AG04450 (cell line): Measurements from ENCODE around the gene ENTPD6. TPM values are rescaled to one million over a fixed set of nuclear protein-coding genes. Genes with fewer than 3 reads are reported as not detected.

ENCODE experiments used
- CTCF ChIA-PET: fragments of 300-600, 350-600 bp; formaldehyde crosslinking; extraction: SDS; loops from one replicate; lab custom pipeline; 2022; ENCODE audit warnings: antibody characterized with exemption, inconsistent platforms; lab: Charles Lee
- POLR2A ChIA-PET: fragments of 350-600 bp; formaldehyde crosslinking; extraction: SDS; loops from one replicate; lab custom pipeline; 2021; ENCODE audit warnings: antibody characterized with exemption, inconsistent platforms; lab: Yijun Ruan, JAX
- DNase-seq: peaks from one replicate; pipeline ENCODE4 v3.0.0-alpha.2; 2011; ENCODE audit warnings: low read depth, low spot score
- H3K27ac ChIP-seq: one replicate; pipeline ENCODE4 v1.5.1; 2012; ENCODE audit warnings: low read depth, low read length, control low read depth
- H3K27me3 ChIP-seq: one replicate; pipeline ENCODE4 v1.6.0; 2012; ENCODE audit warnings: low read length; ENCODE audit not compliant: control insufficient read depth, insufficient read depth
- H3K4me3 ChIP-seq: 2 replicates; pipeline ENCODE4 v1.5.1; 2011; ENCODE audit warnings: mild to moderate bottlenecking, low read depth, low read length, control low read depth
- H3K9me3 ChIP-seq: 2 replicates; pipeline ENCODE4 v1.5.1; 2012; ENCODE audit warnings: low read length; ENCODE audit not compliant: control insufficient read depth, insufficient read depth
- polyA minus RNA-seq: library from RNA; depleted of rRNA, polyadenylated mRNA; stranded (reverse); fragments of >200 nt; gene quantifications from 2 replicates; pipeline ENCODE4 v1.2.3, GENCODE V29; 2011; rRNA and poly(A)+ RNA removed
- polyA plus RNA-seq: library from polyadenylated mRNA; depleted of rRNA; stranded (reverse); fragments of >200 nt; gene quantifications from 2 replicates; pipeline ENCODE4 v1.2.3, GENCODE V29; 2011; rRNA removed
- TF ChIP-seq, protein P1 (sequence below): IDR thresholded peaks from 2 replicates; pipeline ENCODE4 v1.5.1; 2011; ENCODE audit warnings: low read depth, low read length, control low read depth, inconsistent platforms

ENTPD6 gene
- 39.9 and 51.4 TPM in 2 replicates for polyA plus RNA-seq
- polyA minus RNA-seq: 34.2 and 39.9 TPM in 2 replicates

DNA sequence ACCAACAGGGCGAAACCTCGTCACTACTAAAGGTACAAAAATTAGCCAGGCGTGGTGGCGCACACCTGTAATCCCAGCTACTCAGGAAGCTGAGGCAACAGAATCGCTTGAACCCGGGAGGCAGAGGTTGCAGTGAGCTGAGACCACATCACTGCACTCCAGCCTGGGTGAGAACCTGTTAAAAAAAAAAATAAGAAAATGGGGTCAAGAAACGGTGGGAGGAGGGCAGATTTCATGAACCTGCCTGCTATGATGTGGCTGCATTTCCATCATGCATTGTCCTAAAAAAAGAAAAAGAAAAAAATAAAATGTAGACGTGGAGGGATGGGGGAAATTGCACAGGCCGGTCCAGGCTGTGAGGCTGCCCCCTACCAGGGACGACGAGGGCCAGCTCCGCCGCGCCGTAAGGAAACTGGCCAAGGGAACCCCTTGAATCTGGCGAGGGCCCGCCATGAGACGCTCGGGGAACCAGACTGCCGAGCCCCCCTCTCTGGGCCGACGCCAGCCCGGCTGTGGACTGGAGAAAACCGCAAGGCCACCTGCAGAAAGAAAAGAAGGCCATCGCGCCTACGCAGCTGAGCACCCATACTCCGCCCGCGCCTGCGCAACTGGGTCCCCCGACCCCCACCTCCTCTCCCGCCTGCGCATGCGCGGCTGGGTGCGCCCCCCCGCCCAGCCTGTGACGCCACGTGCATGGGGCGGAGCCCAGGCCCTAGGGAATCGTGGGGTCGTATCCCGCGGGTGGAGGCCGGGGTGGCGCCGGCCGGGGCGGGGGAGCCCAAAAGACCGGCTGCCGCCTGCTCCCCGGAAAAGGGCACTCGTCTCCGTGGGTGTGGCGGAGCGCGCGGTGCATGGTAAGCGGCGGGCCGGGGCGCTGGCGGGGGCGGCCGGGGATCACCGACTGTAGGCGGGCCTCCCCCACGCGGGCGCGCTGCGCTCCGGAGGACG, at the start of gene ENTPD6:
Gene ENTPD6 (plus strand): TSS at position 699 of the 948 bp plus-strand sequence. CDS start 10,825 bp downstream, outside the sequence.
- peak within 1 kb of the TSS; percentile 92 for H3K4me3 ChIP-seq
- CTCF ChIA-PET: interaction anchor here (1.9 kb wide), 1 partner anchor 203 kb away, joined by 6 read pairs; no protein-coding TSS in a partner anchor
- peak within 1 kb of the TSS; percentile 61 for H3K27ac ChIP-seq
- POLR2A ChIA-PET: interaction anchor here (0.8 to 1.2 kb wide), 5 partner anchors 17 to 56 kb away, joined by 3 to 5 read pairs (median 4); partner anchors contain the start of gene PYGB
- TF ChIP-seq, protein P1, sequence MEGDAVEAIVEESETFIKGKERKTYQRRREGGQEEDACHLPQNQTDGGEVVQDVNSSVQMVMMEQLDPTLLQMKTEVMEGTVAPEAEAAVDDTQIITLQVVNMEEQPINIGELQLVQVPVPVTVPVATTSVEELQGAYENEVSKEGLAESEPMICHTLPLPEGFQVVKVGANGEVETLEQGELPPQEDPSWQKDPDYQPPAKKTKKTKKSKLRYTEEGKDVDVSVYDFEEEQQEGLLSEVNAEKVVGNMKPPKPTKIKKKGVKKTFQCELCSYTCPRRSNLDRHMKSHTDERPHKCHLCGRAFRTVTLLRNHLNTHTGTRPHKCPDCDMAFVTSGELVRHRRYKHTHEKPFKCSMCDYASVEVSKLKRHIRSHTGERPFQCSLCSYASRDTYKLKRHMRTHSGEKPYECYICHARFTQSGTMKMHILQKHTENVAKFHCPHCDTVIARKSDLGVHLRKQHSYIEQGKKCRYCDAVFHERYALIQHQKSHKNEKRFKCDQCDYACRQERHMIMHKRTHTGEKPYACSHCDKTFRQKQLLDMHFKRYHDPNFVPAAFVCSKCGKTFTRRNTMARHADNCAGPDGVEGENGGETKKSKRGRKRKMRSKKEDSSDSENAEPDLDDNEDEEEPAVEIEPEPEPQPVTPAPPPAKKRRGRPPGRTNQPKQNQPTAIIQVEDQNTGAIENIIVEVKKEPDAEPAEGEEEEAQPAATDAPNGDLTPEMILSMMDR: peak; percentile 34; the same call in 1 of the 2 replicates
- DNase-seq: peak; percentile 64
- H3K9me3 ChIP-seq: peaks cover 7% of the 10 kb centered on the region
- peaks cover 13% of the 10 kb centered on the region for H3K27me3 ChIP-seq

DNA sequence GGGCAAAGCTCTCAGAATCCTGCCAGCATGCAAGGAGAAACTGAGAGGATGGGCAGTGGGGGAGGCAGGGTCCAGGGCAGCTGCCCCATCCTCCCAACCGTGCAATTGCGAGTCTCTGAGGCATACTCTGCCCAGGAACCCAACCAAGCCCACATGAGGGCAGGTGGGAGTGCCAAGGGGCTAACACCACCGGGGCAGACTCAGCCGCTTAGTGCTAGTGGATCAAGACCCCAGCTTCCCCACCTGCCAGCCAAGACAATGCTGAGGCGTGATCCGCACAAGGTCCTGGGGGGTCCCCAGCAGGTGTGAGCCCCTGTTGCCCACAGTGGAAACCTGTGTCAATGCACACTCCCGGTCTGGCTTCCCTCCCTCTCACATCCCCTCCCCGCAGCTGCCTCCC, 48.5 kb upstream of the ENTPD6 start:
- TF ChIP-seq, protein P1: no peak
- ChIA-PET POLR2A (no interaction called here), CTCF (no interaction called here)
- peaks cover 4% of the 10 kb centered on the region; the same call in 1 of the 2 replicates for H3K9me3 ChIP-seq
- DNase-seq: no peak
- no peak overlapping the region for H3K27ac ChIP-seq
- peaks cover 45% of the 10 kb centered on the region for H3K27me3 ChIP-seq
- no peak overlapping the region for H3K4me3 ChIP-seq

DNA sequence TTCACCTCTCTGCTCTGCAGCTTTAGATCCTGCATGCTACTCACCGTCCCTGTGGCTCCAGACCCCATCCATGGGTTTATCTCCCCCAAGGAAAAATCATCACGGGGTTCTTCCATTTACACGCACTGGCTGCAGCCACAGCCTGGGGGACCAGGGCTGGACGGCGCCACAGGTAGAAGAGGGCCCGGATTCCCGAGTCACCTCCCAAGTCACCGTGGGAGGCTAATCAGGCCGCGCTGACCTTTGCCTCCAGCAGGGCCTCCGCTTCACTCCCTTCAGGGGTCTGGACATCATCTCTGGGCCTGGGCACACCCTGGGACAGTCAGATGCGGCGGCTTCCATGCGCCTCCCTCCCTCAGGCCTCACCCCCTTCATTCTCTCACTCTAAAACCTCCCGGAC, 47.8 kb upstream of the ENTPD6 start:
- Histone ChIP-seq H3K9me3 (peaks cover 4% of the 10 kb centered on the region; the same call in 1 of the 2 replicates), H3K27me3 (peaks cover 42% of the 10 kb centered on the region), H3K4me3 (no peak overlapping the region), H3K27ac (no peak overlapping the region)
- ChIA-PET POLR2A (no interaction called here), CTCF (no interaction called here)
- TF ChIP-seq, protein P1: no peak
- DNase-seq: no peak

DNA sequence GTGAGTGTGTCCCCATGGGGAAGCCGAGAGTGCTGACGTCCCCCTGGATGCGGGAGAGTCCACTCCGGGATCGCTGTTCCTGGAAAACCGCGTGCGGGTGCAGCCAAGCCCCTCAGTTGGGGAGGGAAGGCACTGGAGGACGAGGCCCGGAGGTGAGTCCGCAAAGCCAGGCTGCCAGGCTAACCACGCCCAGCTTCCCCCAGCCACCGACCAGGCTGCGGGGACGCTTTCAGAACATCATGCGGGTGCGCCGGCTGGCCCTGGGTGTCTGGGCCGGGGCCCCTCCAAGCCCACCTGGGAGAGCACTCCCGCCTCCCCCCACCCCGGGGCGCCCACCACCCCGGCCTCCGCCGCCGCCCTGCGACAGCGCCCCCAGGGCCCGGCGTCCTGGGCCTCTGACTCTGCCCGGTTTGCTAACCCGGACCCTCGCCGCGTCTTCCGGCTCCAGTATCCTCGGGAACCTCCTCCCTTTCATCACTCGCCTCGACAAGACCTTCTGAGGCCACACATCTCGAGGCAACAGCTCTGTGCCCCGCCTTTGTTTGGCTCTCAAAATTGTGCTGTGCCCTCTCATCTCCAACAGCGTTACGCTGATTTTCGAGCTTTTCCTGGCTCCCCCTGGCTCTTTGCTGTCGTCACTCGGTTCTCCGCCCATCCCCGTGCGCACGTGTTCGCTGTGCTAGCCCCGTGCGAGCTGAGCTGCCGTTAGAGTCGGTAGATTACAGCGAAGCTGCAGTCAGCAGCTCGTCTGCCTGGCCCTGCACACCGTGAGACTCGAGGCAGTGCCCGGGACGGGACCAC, 47.1 kb upstream of the ENTPD6 start:
- ChIA-PET POLR2A (no interaction called here), CTCF (no interaction called here)
- Histone ChIP-seq H3K4me3 (peak overlapping the region; percentile 45), H3K27me3 (peaks cover 46% of the 10 kb centered on the region), H3K27ac (no peak overlapping the region), H3K9me3 (peaks cover 4% of the 10 kb centered on the region; the same call in 1 of the 2 replicates)
- no peak for DNase-seq
- TF ChIP-seq, protein P1: no peak
